ENCODE data around the gene PIAS4. TPM values are rescaled to one million over a fixed set of nuclear protein-coding genes. Genes with fewer than 3 reads are reported as not detected.

Gene PIAS4
- total RNA-seq, 1 experiment from 2014 or later, result 20.0 TPM

DNA sequence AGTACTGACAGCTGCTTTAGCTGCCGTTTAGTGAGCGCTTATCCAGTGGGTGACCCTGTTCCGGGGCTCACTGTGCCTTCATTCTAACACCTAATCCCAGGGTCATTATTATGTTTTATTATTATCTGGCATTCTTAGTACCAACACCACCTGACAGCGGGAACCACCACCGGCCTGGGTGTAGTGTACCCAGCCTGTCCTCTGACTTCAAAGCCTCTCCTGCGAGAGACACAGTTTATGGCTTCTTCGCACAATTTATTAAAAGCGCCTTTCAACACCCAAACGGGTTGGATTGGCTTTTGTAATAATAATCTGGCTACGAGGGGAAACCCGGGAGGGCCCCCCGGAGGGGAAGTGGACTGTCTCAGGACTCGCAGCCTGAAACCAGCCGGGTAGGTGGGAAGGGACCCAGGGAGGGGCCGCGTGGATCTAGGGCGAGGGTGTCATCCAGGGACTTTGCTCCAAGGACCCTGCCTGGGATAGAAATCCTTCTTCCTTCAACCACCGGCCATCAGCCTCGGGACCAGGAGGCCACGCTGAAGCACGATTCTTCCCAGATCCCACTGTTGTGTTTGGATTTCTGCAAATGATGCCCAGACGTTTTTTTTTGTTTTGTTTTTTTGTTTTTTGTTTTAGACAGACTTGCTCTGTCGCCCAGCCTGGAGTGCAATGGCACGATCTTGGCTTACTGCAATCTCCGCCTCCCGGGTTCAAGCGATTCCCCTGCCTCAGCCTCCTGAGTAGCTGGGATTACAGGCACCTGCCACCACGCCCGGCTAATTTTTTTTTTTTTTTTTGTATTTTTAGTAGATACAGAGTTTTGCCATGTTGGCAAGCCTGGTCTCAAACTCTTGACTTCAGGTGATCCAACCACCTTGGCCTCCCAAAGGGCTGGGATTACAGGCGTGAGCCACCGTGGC lies 60.8 kb downstream of the PIAS4 start:
- DNase-seq (ENCODE audit: low read depth), result no peak

GRCh38 chr19:4069331-4069959 lies 61.9 kb downstream of the PIAS4 start:
- DNase-seq (ENCODE audit: low read depth), result no peak

DNA sequence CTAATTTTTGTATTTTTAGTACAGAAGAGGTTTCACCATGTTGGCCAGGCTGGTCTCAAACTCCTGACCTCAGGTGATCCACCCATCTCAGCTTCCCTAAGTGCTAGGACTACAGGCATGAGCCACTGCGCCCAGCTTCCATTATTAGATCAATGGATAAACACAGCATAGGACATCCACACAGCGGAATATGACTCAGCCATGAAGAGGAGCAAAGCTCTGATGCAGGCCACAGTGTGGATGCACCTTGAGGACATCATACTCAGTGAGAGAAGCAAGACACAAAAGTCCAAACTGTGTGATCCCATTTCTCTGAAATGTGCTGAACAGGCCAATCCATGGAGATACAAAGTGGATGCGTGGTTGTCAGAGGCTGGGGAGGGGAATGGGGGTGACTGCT lies 64.1 kb downstream of the PIAS4 start:
- no peak for DNase-seq (ENCODE audit: low read depth)

GRCh38 chr19:4075373-4075772 lies 67.8 kb downstream of the PIAS4 start:
- no peak for DNase-seq (ENCODE audit: low read depth)

DNA sequence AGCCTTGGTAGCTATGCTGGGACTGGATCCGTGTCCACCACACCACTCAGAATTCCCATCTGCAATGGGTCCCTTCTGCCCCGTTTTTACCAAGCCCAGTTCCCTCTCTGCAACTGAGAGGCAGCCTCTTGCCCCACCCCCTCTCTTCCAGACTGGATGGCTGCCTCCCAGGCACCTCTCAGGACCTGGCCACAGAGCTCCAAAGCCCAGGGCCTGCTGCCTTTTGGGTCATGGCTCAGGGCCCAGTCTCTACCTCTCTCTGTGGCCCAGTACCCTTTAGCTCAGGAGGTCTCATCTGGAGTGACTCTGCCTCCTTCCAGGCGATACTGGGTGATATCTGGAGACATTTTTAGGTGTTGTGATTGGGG lies 69.5 kb downstream of the PIAS4 start:
- no peak for DNase-seq (ENCODE audit: low read depth)

DNA sequence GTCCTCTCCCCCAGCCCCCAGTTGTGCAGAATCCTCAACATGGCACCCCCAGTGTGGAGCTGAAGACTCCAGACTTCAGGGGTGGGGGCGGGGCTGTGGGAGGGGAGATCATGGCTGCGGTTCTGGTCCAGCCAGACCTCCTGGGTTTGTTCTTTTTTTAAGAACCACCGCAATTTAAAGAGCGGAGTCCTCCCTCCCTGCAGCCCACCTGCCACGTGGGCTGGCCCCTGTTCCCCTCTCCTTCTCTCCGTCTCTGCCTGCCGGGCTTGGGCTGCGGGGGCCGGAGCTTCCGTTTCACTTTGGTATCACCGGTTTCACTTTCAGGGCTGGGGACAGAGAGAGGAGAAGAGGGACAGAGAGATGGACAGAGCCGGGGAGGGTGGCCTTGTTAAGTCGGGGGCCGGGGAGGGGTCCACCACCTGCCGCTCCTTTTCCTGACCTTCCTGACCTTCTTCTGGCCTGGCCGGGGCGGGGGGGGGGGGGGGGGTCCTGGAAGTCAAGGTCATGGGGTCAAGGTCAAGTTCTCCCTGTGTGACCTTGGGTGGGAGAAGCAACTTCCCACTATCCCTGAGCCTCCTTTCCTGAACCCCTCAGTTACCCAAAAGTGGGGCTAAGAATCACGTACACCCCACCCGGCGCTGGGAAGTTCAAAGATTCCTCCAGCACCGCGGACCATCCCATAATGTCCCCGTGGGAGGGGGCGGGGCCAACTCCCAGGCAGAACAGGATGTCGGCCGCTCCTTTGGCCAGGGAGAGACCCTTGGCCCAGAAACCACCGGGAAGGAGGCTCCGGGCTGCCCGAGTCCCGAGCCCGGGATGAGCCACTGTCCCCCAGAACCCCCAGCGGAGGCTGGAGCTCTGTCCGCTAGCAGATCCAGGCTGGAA lies 70.5 kb downstream of the PIAS4 start:
- DNase-seq (ENCODE audit: low read depth), result no peak

DNA sequence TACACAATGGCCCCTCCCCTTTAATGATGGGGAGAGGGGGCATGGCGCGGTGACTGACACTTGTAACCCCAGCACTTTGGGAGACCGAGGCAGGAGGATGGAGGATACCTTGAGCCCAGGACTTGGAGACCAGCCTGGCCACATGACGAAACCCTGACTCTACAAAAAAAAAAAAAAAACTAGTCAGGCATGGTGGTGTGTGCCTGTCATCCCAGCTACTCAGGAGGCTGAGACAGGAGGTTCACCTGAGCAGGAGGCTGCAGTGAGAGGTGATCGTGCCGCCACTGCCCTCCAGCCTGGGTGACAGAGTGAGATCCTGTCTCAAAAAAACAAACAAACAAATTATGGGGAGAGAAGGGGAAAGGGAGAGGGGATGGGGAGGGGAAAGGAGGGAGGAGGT lies 72.9 kb downstream of the PIAS4 start:
- DNase-seq (ENCODE audit: low read depth), result no peak

DNA sequence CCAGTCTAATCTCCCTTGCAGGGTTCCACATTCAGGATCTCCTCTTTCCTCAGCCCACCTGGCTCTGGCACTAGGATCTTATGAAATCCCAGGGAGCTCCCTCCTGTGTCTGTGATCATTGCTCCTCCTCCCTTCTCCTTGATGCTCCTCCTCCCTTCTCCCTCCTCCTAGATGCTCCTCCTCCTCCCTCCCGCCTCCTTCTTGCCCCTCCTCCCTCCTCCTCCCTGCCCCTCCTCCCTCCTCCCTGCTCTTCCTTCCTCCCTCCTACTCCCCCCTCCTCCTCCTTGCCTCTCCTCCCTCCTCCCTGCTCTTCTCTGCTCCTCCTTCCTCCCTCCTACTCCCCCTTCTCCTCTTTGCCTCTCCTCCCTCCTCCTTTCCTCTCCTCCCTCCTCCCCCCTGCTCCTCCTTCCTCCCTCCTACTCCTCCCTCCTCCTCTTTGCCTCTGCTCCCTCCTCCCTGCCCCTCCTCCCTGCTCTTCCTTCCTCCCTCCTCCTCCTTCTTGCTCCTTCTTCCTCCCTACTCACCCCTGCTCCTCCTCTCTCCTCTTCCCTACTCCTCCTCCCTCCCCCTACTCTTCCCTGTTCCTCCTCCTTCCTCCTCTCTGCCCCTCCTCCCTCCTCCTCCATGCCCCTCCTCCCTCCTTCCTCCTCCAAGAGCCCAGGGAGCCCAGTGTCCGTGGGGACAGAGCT lies 74.0 kb downstream of the PIAS4 start:
- no peak for DNase-seq (ENCODE audit: low read depth)

GRCh38 chr19:4082172-4082571 lies 74.6 kb downstream of the PIAS4 start:
- DNase-seq (ENCODE audit: low read depth), result no peak

DNA sequence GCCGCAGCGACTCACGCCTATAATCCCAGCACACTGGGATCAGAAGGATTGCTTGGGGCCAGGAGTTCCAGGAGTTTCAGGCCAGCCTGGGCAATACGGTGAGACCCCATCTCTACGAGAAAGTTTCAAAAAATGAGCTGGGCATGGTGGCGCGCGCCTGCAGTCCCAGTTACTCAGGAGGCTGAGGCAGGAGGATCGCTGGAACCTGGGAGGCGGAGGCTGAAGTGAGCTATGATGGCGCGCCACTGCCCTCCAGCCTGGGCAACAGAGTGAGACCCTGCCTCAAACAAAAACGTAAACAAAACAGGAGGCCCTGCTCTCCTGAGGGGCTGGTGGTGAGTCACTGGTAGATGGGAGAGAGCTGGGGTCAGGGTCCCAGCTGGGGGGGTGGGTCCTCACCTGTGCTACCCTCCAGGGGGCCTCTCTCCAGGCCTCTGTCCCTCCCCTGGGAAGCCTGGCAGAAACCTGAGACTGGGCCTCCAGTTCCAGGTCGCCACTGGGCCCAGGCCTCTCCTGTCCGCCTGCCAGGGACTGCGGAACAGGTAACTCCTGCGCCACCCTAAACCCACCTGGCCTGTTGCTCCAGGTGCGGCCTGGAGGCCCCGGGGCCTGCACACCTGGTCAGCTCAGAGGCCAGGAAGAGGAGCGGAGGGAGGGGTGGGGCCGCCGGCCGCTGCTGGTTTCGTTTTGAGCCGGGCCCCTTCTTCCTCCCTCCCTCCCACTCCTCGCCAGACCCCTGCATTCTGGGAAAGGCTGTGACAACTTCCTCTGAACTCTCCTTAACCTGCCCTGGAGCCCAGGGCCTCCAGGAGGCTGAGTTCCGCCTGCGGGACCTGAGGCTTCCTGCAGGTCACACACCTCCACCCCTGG lies 76.4 kb downstream of the PIAS4 start:
- no peak for DNase-seq (ENCODE audit: low read depth)

DNA sequence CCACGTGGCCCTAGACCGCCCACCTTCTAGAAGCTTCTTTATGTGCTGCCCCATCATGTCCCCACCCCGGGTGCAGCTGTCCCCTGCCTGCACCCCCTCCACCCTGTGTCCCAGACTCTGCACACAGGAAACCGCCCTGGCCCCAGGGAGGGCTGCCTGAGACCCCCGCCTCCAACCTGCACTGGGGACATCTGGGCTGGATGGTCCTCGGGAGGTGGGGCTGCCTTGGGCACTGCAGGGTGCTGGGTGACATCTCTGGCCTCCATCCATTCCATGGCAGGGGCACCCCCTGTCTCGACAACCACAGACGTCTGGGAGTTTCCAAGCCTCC lies 77.0 kb downstream of the PIAS4 start:
- DNase-seq (ENCODE audit: low read depth), result no peak

- DNase-seq (ENCODE audit: low read depth), result no peak
Measured at GRCh38 chr19:4086411-4086867, 78.9 kb downstream of the PIAS4 start.

GRCh38 chr19:4087787-4088679 lies 80.5 kb downstream of the PIAS4 start:
- DNase-seq (ENCODE audit: low read depth), result no peak

DNA sequence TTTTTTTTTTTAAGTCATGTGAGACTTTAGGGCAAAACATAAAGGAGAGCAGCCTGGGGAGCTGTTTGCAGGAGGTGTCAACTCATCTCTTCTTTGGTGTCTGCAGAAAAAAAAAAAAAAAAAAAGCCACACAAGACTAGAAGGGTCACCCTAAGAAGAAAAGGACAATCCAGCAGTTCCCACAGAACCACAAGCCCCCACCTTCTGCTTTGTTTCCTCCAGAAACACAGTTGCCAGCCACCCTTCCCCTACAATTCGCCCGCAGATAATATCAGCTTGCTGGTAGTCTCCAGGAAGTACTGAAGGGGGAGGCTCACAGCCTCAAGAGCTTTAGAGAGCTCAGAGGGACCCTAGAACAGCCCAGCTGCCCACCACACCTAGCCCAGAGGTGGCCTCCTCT lies 81.4 kb downstream of the PIAS4 start:
- DNase-seq (ENCODE audit: low read depth), result no peak

Small RNA genes within 50 kb of the gene (small RNA-seq; reads per million reads assigned to genes)
- gene SNORD37, result 97.0 reads per million, percentile 96 among the genes with 10 or more reads in this experiment

Other genes starting within 250 kb of the PIAS4 start
- 16.9 and 19.3 TPM in 2 replicates for gene APBA3, start 246.0 kb upstream of the PIAS4 start, total RNA-seq (2014; rRNA removed; shearing (Covaris generic))
- 50.0 and 107 TPM in 2 replicates for gene MRPL54, start 245.1 kb upstream of the PIAS4 start, total RNA-seq (2014; rRNA removed; shearing (Covaris generic))
- not detected in 2 replicates for gene RAX2, start 235.5 kb upstream of the PIAS4 start, total RNA-seq (2014; rRNA removed; shearing (Covaris generic))
- gene MATK, start 221.4 kb upstream of the PIAS4 start, total RNA-seq (2014; rRNA removed; shearing (Covaris generic)), result not detected in 2 replicates
- not detected in 2 replicates for gene ZFR2, start 138.7 kb upstream of the PIAS4 start, total RNA-seq (2014; rRNA removed; shearing (Covaris generic))
- not detected in 2 replicates for gene ATCAY, start 127.1 kb upstream of the PIAS4 start, total RNA-seq (2014; rRNA removed; shearing (Covaris generic))
- not detected in 2 replicates for gene NMRK2, start 74.7 kb upstream of the PIAS4 start, total RNA-seq (2014; rRNA removed; shearing (Covaris generic))
- gene DAPK3, start 36.6 kb upstream of the PIAS4 start, total RNA-seq (2014; rRNA removed; shearing (Covaris generic)), result 46.8 and 54.7 TPM in 2 replicates
- gene EEF2, start 22.3 kb upstream of the PIAS4 start, total RNA-seq (2014; rRNA removed; shearing (Covaris generic)), result 1,252 and 1,397 TPM in 2 replicates
- gene ZBTB7A, start 59.2 kb downstream of the PIAS4 start, total RNA-seq (2014; rRNA removed; shearing (Covaris generic)), result 8.8 and 17.2 TPM in 2 replicates
- 105 and 124 TPM in 2 replicates for gene MAP2K2, start 116.4 kb downstream of the PIAS4 start, total RNA-seq (2014; rRNA removed; shearing (Covaris generic))
- not detected in 2 replicates for gene CREB3L3, start 145.9 kb downstream of the PIAS4 start, total RNA-seq (2014; rRNA removed; shearing (Covaris generic))
- gene SIRT6, start 174.8 kb downstream of the PIAS4 start, total RNA-seq (2014; rRNA removed; shearing (Covaris generic)), result 16.4 and 18.5 TPM in 2 replicates
- gene ANKRD24, start 175.0 kb downstream of the PIAS4 start, total RNA-seq (2014; rRNA removed; shearing (Covaris generic)), result 0.20 and 0.42 TPM in 2 replicates
- 0.63 and 1.3 TPM in 2 replicates for gene EBI3, start 221.8 kb downstream of the PIAS4 start, total RNA-seq (2014; rRNA removed; shearing (Covaris generic))
- gene YJU2, start 239.3 kb downstream of the PIAS4 start, total RNA-seq (2014; rRNA removed; shearing (Covaris generic)), result 23.8 and 28.1 TPM in 2 replicates